Neuronal stem cell (in vitro differentiated cells): Measurements from ENCODE around the gene MAD1L1.
"Not testable (repeated sequence)": the region's sequence is repeated elsewhere in the genome, so short reads cannot be mapped to it uniquely, and the experiment has no call there.

Experiments
- DNase-seq: peaks from one replicate; pipeline ENCODE4 v3.0.0-alpha.2; 2013; ENCODE audit warnings: low spot score
- H2AFZ ChIP-seq: one replicate; pipeline ENCODE4 v1.6.1; 2013; ENCODE audit warnings: mild to moderate bottlenecking, low read length, inconsistent platforms
- H2AK5ac ChIP-seq: 2 replicates; pipeline ENCODE4 v1.6.1; 2013; ENCODE audit warnings: low read depth, mild to moderate bottlenecking, inconsistent platforms, low read length, moderate library complexity, mixed read lengths
- H2BK120ac ChIP-seq: 2 replicates; pipeline ENCODE4 v1.6.1; 2013; ENCODE audit warnings: low read depth, mild to moderate bottlenecking, inconsistent platforms, low read length, moderate library complexity, mixed read lengths
- H2BK12ac ChIP-seq: one replicate; pipeline ENCODE4 v1.6.1; 2013; ENCODE audit warnings: low read length, inconsistent platforms
- H2BK15ac ChIP-seq: 2 replicates; pipeline ENCODE4 v1.6.1; 2013; ENCODE audit warnings: mild to moderate bottlenecking, low read length, inconsistent platforms, mixed read lengths
- H2BK5ac ChIP-seq: one replicate; pipeline ENCODE4 v1.6.1; 2013; ENCODE audit warnings: inconsistent platforms, mild to moderate bottlenecking, low read length, moderate library complexity
- H3K14ac ChIP-seq: one replicate; pipeline ENCODE4 v1.6.1; 2013; ENCODE audit warnings: low read length, inconsistent platforms
- H3K18ac ChIP-seq: 2 replicates; pipeline ENCODE4 v1.6.1; 2013; ENCODE audit warnings: low read length, inconsistent platforms
- H3K23ac ChIP-seq: 2 replicates; pipeline ENCODE4 v1.6.1; 2013; ENCODE audit warnings: low read depth, mild to moderate bottlenecking, mixed read lengths, low read length, inconsistent platforms; ENCODE audit not compliant: poor library complexity
- H3K27ac ChIP-seq: replicated peaks from 3 replicates; pipeline ENCODE4 v1.5.1; 2013; ENCODE audit warnings: low read length, inconsistent platforms
- H3K27me3 ChIP-seq, 3 experiments: 2 replicates each; pipeline ENCODE4 v1.6.1; 2013; ENCODE audit warnings: low read length in 3 of 3, mild to moderate bottlenecking in 2 of 3, inconsistent platforms in 1 of 3, low read depth in 1 of 3, mixed read lengths in 1 of 3, moderate library complexity in 1 of 3; ENCODE audit not compliant: control insufficient read depth in 3 of 3, insufficient read depth in 3 of 3
- H3K36me3 ChIP-seq, 2 donors: replicated peaks in 1 of 2; 2 replicates each; pipeline ENCODE4 v1.6.1; 2013; ENCODE audit warnings: low read length in 2 of 2; ENCODE audit not compliant: control insufficient read depth in 2 of 2, insufficient read depth in 2 of 2
- H3K4ac ChIP-seq: 2 replicates; pipeline ENCODE4 v1.6.1; 2013; ENCODE audit warnings: inconsistent platforms, mild to moderate bottlenecking, low read length, moderate library complexity
- H3K4me1 ChIP-seq, 2 donors: 1 replicate in 1 of 2; 2 replicates in 1 of 2; pipeline ENCODE4 v1.6.1; 2013; ENCODE audit warnings: low read length in 2 of 2, low read depth in 1 of 2; ENCODE audit not compliant: control insufficient read depth in 2 of 2, insufficient read depth in 1 of 2
- H3K4me2 ChIP-seq: one replicate; pipeline ENCODE4 v1.6.1; 2013; ENCODE audit warnings: mild to moderate bottlenecking, low read length, inconsistent platforms; ENCODE audit not compliant: insufficient read depth, poor library complexity, severe bottlenecking
- H3K4me3 ChIP-seq, 2 donors: 2 replicates each; pipeline ENCODE4 v1.5.1; 2013; ENCODE audit warnings: low read length in 2 of 2, mild to moderate bottlenecking in 2 of 2, inconsistent platforms in 1 of 2, moderate library complexity in 1 of 2
- H3K79me1 ChIP-seq: one replicate; pipeline ENCODE4 v1.6.1; 2013; ENCODE audit warnings: low read depth, mild to moderate bottlenecking, inconsistent platforms, low read length, moderate library complexity
- H3K9ac ChIP-seq: one replicate; pipeline ENCODE4 v1.6.1; 2013; ENCODE audit warnings: mild to moderate bottlenecking, low read depth, low read length, inconsistent platforms; ENCODE audit not compliant: poor library complexity
- H3K9me3 ChIP-seq, 2 donors: replicated peaks in 1 of 2; 2 replicates each; pipeline versions ENCODE3 to v1.6.1; 2013; ENCODE audit warnings: low read length in 2 of 2, mild to moderate bottlenecking in 2 of 2, inconsistent platforms in 1 of 2, low read depth in 1 of 2, mixed read lengths in 1 of 2, moderate library complexity in 1 of 2; ENCODE audit not compliant: control insufficient read depth in 2 of 2, insufficient read depth in 1 of 2
- H4K8ac ChIP-seq: one replicate; pipeline ENCODE4 v1.6.1; 2013; ENCODE audit warnings: low read depth, mild to moderate bottlenecking, inconsistent platforms, low read length, moderate library complexity
- H4K91ac ChIP-seq: one replicate; pipeline ENCODE4 v1.6.1; 2013; ENCODE audit warnings: low read length, low read depth, mild to moderate bottlenecking, inconsistent platforms; ENCODE audit not compliant: poor library complexity
- WGBS, 2 donors: extraction: QIAGEN DNeasy Blood & Tissue Kit; methylation state at CpG; one replicate each; pipeline ENCODE4 v1.1.7; 2013; ENCODE audit warnings: missing lambda C conversion rate in 2 of 2, mixed read lengths in 1 of 2; ENCODE audit not compliant: insufficient read length in 2 of 2, insufficient replicate concordance in 1 of 2; ENCODE audit errors: extremely low coverage in 2 of 2; 5-methylcytosine and 5-hydroxymethylcytosine counted together

Gene MAD1L1

DNA sequence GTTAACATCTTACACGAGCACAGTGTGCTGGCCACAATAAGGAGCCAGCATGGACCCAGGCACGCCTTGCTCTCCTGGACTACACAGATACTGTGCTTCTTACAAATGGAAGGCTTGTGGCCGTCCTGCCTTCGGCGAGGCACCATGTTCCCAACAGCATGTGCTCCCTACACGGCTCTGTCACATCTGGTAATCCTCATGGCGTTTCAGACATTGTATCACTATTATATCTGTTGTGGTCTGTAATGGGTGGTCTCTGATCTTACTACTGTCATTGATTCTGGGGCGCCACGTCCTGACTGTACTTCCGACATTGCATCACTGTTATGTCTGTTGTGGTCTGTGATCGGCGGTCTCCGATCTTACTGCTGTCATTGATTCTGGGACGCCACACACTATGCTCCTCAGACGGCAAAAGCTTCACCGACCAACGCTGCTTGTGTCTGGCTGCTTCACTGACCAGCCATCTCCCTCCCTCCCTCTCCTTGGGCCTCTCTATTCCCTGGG is 195.4 kb downstream of the MAD1L1 start:
- Histone ChIP-seq H3K4me3 (no peak overlapping the region), H3K9me3 (peaks cover 3 to 9% of the 10 kb centered on the region in 2 donors), H2BK5ac (no peak overlapping the region), H2BK12ac (no peak overlapping the region), H3K4me2 (no peak overlapping the region), H3K79me1 (peaks cover 4% of the 10 kb centered on the region), H2BK15ac (no peak overlapping the region), H3K23ac (no peak overlapping the region), H4K8ac (no peak overlapping the region), H4K91ac (no peak overlapping the region), H2BK120ac (no peak overlapping the region), H3K14ac (no peak overlapping the region), H3K36me3 (peaks cover 0 to 3% of the 10 kb centered on the region in 2 donors), H3K27ac (no peak overlapping the region), H3K27me3 (peaks cover 0 to 2% (median 0%) of the 10 kb centered on the region in 3 experiments), H2AK5ac (no peak overlapping the region), H3K18ac (peak overlapping the region; percentile 5), H3K4me1 (peaks cover 8 to 17% of the 10 kb centered on the region in 2 donors), H2AFZ (no peak overlapping the region), H3K9ac (no peak overlapping the region), H3K4ac (no peak overlapping the region)
- no peak for DNase-seq
- WGBS, 2 donors = no CpG with 5 or more reads among the region's 17 CpGs

DNA sequence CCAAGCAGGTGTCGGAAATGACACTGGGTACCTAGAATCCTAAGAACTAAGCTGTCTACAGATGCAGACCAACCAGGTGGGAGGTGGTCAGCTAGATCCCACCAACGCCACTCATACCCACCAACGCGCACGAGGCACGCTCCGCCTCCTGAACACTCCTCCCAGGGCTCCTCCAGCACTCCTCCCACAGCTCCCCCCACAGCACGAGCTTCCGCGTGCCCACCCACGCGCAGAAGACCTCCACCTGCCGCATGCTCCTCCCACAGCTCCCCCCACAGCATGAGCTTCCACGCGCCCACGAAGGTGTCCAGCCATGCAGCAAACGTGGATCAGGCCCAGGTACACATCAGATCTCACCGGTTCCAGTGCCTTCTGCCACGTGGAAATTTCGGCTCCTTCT is 196.0 kb downstream of the MAD1L1 start:
- H3K27ac ChIP-seq = no peak overlapping the region
- no peak overlapping the region for H2BK120ac ChIP-seq
- H3K18ac ChIP-seq = peak overlapping the region; percentile 20
- no peak overlapping the region for H3K4ac ChIP-seq
- H3K14ac ChIP-seq = peak overlapping the region; percentile 49
- no peak overlapping the region for H2BK15ac ChIP-seq
- no peak overlapping the region for H4K8ac ChIP-seq
- no peak overlapping the region for H2BK12ac ChIP-seq
- H3K4me2 ChIP-seq = no peak overlapping the region
- no peak overlapping the region for H3K4me3 ChIP-seq
- peaks cover 9 to 14% of the 10 kb centered on the region in 2 donors for H3K4me1 ChIP-seq
- H2AFZ ChIP-seq = no peak overlapping the region
- no peak overlapping the region for H4K91ac ChIP-seq
- DNase-seq = no peak
- H2BK5ac ChIP-seq = no peak overlapping the region
- peaks cover 0 to 3% of the 10 kb centered on the region in 2 donors for H3K9me3 ChIP-seq
- H3K9ac ChIP-seq = no peak overlapping the region
- H3K27me3 ChIP-seq = no peaks in the 10 kb centered on the region
- H3K36me3 ChIP-seq = no peaks in the 10 kb centered on the region
- H2AK5ac ChIP-seq = no peak overlapping the region
- no CpG with 5 or more reads among the region's 20 CpGs for WGBS, 2 donors
- peaks cover 8% of the 10 kb centered on the region for H3K79me1 ChIP-seq
- H3K23ac ChIP-seq = peak overlapping the region; percentile 32

DNA sequence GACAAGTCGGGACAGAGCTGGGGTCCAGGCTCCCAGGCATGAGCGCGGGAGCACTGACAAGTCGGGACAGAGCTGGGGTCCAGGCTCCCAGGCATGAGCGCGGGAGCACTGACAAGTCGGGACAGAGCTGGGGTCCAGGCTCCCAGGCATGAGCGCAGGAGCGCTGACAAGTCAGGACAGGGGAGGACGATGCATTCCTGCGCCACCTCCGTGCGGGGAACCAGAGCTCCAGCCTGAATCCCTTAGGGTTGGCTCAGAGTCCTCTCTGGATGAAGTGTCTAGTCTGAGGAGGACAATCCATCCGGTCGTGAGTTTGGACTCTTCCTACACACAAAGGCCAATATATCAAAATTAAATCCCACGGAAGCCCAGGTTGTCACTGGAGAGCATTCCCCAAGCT is 196.5 kb downstream of the MAD1L1 start:
- H3K4me1 ChIP-seq = peaks cover 9 to 12% of the 10 kb centered on the region in 2 donors
- DNase-seq, H3K18ac ChIP-seq, H2AFZ ChIP-seq, H3K4me3 ChIP-seq, H4K8ac ChIP-seq, H4K91ac ChIP-seq, H2BK12ac ChIP-seq, H3K14ac ChIP-seq, H3K27me3 ChIP-seq, H3K9ac ChIP-seq, H3K9me3 ChIP-seq, H3K23ac ChIP-seq, H2BK15ac ChIP-seq, H2AK5ac ChIP-seq, H2BK5ac ChIP-seq, H3K27ac ChIP-seq, H3K4ac ChIP-seq, H3K79me1 ChIP-seq, H3K36me3 ChIP-seq, H3K4me2 ChIP-seq, H2BK120ac ChIP-seq: not testable (repeated sequence)
- WGBS, 2 donors = no CpG with 5 or more reads among the region's 16 CpGs

DNA sequence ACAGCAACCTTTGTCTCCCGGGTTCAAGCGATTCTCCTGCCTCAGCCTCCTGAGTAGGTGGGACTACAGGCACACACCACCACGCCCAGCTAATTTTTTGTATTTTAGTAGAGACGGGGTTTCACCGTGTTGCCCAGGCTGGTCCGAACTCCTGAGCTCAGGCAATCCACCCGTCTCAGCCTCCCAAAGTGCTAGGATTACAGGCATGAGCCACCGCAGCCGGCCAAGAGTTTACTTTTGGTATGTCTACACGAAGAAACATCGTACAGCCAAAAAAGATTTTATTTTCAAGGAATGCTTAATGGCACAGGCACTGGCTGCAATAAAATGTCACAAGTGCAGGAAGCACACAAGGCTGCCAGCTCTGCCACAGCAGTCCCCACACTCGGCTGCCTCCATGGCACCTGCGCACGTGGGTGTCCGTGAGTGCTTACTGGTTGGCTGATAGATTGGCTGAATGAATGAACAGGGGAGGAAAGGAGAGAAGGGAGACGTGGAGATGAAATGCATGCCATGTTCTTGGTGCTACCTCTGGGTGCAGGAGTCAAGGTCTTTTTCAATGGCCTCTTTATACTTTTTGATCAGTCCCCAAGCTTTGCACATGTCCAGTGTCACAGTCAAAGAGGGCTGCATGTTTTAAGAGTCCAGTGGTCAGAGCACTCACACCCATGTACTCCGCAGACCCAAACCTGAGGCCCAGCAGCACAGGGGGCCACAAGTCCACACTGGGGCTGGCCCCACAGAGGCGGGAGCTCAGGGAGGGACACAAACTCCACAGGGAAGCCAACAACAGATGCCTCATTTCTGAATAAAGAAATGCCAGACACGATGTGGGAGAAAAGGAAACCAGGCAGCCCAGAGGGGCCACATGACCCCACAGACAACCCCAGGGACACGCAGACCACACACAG is 198.2 kb downstream of the MAD1L1 start:
- no peak overlapping the region for H4K8ac ChIP-seq
- peaks cover 9% of the 10 kb centered on the region for H3K79me1 ChIP-seq
- no peak overlapping the region for H3K9ac ChIP-seq
- H2BK5ac ChIP-seq = no peak overlapping the region
- no peak overlapping the region for H4K91ac ChIP-seq
- no peak overlapping the region for H2BK15ac ChIP-seq
- no peak overlapping the region for H3K27ac ChIP-seq
- no peak overlapping the region for H3K23ac ChIP-seq
- no peak overlapping the region for H3K4me3 ChIP-seq
- H3K18ac ChIP-seq = no peak overlapping the region
- H3K27me3 ChIP-seq = no peaks in the 10 kb centered on the region
- no peaks in the 10 kb centered on the region for H3K36me3 ChIP-seq
- H3K4ac ChIP-seq = no peak overlapping the region
- no peak overlapping the region for H2BK12ac ChIP-seq
- no peak overlapping the region for H3K14ac ChIP-seq
- no peak for DNase-seq
- no peak overlapping the region for H2BK120ac ChIP-seq
- no peak overlapping the region for H3K4me2 ChIP-seq
- no peak overlapping the region for H2AK5ac ChIP-seq
- H3K9me3 ChIP-seq = peaks cover 0 to 2% of the 10 kb centered on the region in 2 donors
- no CpG with 5 or more reads among the region's 20 CpGs for WGBS, 2 donors
- peaks cover 9 to 10% of the 10 kb centered on the region in 2 donors for H3K4me1 ChIP-seq
- no peak overlapping the region for H2AFZ ChIP-seq
